T-helper 17 cell (primary cell): Measurements from ENCODE around the gene EPDR1. TPM values are rescaled to one million over a fixed set of nuclear protein-coding genes. Genes with fewer than 3 reads are reported as not detected.

Experiments used
- ATAC-seq: fragments of 150-1000 bp; cut with Tn5 transposase; 2 replicates; pipeline ENCODE4 v1.10.0; 2021; ENCODE audit warnings: mild to moderate bottlenecking, moderate library complexity
- DNase-seq, 3 donors: peaks; one replicate each; pipeline versions ENCODE4 v3.0.0 to v3.0.0-alpha.2; 2020 to 2021
- H3K9me3 ChIP-seq: one replicate; pipeline ENCODE4 v1.7.0; 2013; ENCODE audit warnings: low read length, mild to moderate bottlenecking; ENCODE audit not compliant: control insufficient read depth, poor library complexity, severe bottlenecking
- H3K27ac Mint-ChIP-seq: one replicate; pipeline ENCODE4 v1.8.0; 2022; ENCODE audit warnings: mild to moderate bottlenecking, moderate library complexity, mixed read lengths
- H3K27me3 Mint-ChIP-seq: one replicate; pipeline ENCODE4 v1.8.0; 2022; ENCODE audit warnings: mixed read lengths
- H3K36me3 Mint-ChIP-seq: one replicate; pipeline ENCODE4 v1.8.0; 2022; ENCODE audit warnings: low read depth, mixed read lengths
- H3K4me1 Mint-ChIP-seq: one replicate; pipeline ENCODE4 v1.8.0; 2022; ENCODE audit warnings: mild to moderate bottlenecking, mixed read lengths
- H3K4me3 Mint-ChIP-seq: one replicate; pipeline ENCODE4 v1.8.0; 2022; ENCODE audit warnings: mild to moderate bottlenecking, moderate library complexity, mixed read lengths
- total RNA-seq, 4 donors: library from RNA in 2 of 4; stranded (reverse) in 2 of 4; gene quantifications; one replicate each; pipeline ENCODE4 v1.2.3 and lab custom pipeline; 2022 to 2026

The EPDR1 gene
- total RNA-seq, 2 donors from 2014 or later = 0.29 TPM; not detected in 1

GRCh38 chr7:38000272-38000671 lies 79.8 kb downstream of the EPDR1 start:
- no peaks in the 10 kb centered on the region for H3K4me1 Mint-ChIP-seq
- no peak overlapping the region for H3K4me3 Mint-ChIP-seq
- no peaks in the 10 kb centered on the region for H3K36me3 Mint-ChIP-seq
- ATAC-seq (no peak), DNase-seq (no peak)
- H3K27me3 Mint-ChIP-seq = peaks cover 28% of the 10 kb centered on the region
- H3K27ac Mint-ChIP-seq = no peak overlapping the region
- no peaks in the 10 kb centered on the region for H3K9me3 ChIP-seq

Other genes starting within 250 kb of the EPDR1 start
- under 1 TPM in 1 of 2 donors, not detected in 1; 0.52 TPM for gene GPR141, start 236.9 kb upstream of the EPDR1 start, total RNA-seq
- gene NME8, start 72.0 kb upstream of the EPDR1 start, total RNA-seq = not detected
- not detected for gene SFRP4, start 3.8 kb upstream of the EPDR1 start, total RNA-seq